ENCODE measurements around the gene PPP2R2C. TPM values are rescaled to one million over a fixed set of nuclear protein-coding genes. Genes with fewer than 3 reads are reported as not detected.

The PPP2R2C gene
- polyA plus RNA-seq, 1 donor from 2014 or later, result 34.4 TPM

GRCh38 chr4:6359536-6360308, 112.7 kb downstream of the PPP2R2C start:
- H3K36me3 ChIP-seq (ENCODE audit: insufficient read depth, low read length), result no peaks in the 10 kb centered on the region
- no peaks in the 10 kb centered on the region for H3K27me3 ChIP-seq (ENCODE audit: insufficient read depth, low read depth, low read length)
- H3K79me2 ChIP-seq (replicated peaks; ENCODE audit: insufficient read depth, low read length), result no peaks in the 10 kb centered on the region
- no peaks in the 10 kb centered on the region for H3K9me3 ChIP-seq (ENCODE audit: low read length)
- H3F3A ChIP-seq (ENCODE audit: insufficient read depth, low read length, poor library complexity, severe bottlenecking), result no peaks in the 10 kb centered on the region
- H2AFZ ChIP-seq (ENCODE audit: low read depth, low read length), result peak overlapping the region; percentile 16
- H3K9me2 ChIP-seq (ENCODE audit: insufficient read depth, low read length), result no peaks in the 10 kb centered on the region
- H3K27ac ChIP-seq (ENCODE audit: low read length), result peak overlapping the region; percentile 94
- peak overlapping the region; percentile 72 for H3K9ac ChIP-seq (ENCODE audit: low read length)
- H3K4me3 ChIP-seq (ENCODE audit: low read length), result peak overlapping the region; percentile 62
- TF ChIP-seq EZH2 (IDR thresholded peaks at IDR 0.05; ENCODE audit: borderline replicate concordance, insufficient read depth, low read length, poor library complexity, severe bottlenecking) (no peak), RAD21 (conservative IDR thresholded peaks at IDR 0.05) (no peak), REST (IDR thresholded peaks at IDR 0.05; ENCODE audit: borderline replicate concordance) (no peak), POLR2AphosphoS5 (IDR thresholded peaks at IDR 0.05) (no peak), EP300 (conservative IDR thresholded peaks at IDR 0.05; ENCODE audit: poor library complexity, severe bottlenecking) (no peak), TAF1 (IDR thresholded peaks at IDR 0.05; ENCODE audit: low read depth) (no peak), SMC3 (conservative IDR thresholded peaks at IDR 0.05; ENCODE audit: poor library complexity) (no peak), MXI1 (conservative IDR thresholded peaks at IDR 0.05; ENCODE audit: poor library complexity, severe bottlenecking) (no peak)
- TF ChIP-seq, protein P1, sequence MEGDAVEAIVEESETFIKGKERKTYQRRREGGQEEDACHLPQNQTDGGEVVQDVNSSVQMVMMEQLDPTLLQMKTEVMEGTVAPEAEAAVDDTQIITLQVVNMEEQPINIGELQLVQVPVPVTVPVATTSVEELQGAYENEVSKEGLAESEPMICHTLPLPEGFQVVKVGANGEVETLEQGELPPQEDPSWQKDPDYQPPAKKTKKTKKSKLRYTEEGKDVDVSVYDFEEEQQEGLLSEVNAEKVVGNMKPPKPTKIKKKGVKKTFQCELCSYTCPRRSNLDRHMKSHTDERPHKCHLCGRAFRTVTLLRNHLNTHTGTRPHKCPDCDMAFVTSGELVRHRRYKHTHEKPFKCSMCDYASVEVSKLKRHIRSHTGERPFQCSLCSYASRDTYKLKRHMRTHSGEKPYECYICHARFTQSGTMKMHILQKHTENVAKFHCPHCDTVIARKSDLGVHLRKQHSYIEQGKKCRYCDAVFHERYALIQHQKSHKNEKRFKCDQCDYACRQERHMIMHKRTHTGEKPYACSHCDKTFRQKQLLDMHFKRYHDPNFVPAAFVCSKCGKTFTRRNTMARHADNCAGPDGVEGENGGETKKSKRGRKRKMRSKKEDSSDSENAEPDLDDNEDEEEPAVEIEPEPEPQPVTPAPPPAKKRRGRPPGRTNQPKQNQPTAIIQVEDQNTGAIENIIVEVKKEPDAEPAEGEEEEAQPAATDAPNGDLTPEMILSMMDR (IDR thresholded peaks at IDR 0.05; ENCODE audit: poor library complexity, severe bottlenecking), result no peak
- peak overlapping the region; percentile 57 for H3K4me2 ChIP-seq (ENCODE audit: low read length)
- no peaks in the 10 kb centered on the region for H4K20me1 ChIP-seq (ENCODE audit: insufficient read depth)

- Histone ChIP-seq H3K9me2 (ENCODE audit: insufficient read depth, low read length) (no peaks in the 10 kb centered on the region), H3K9ac (ENCODE audit: low read length) (no peak overlapping the region), H3F3A (ENCODE audit: insufficient read depth, low read length, poor library complexity, severe bottlenecking) (no peaks in the 10 kb centered on the region), H3K9me3 (ENCODE audit: low read length) (no peaks in the 10 kb centered on the region), H3K27me3 (ENCODE audit: insufficient read depth, low read depth, low read length) (no peaks in the 10 kb centered on the region), H4K20me1 (ENCODE audit: insufficient read depth) (no peaks in the 10 kb centered on the region), H3K4me2 (ENCODE audit: low read length) (no peak overlapping the region), H3K79me2 (replicated peaks; ENCODE audit: insufficient read depth, low read length) (no peaks in the 10 kb centered on the region), H2AFZ (ENCODE audit: low read depth, low read length) (no peak overlapping the region), H3K27ac (ENCODE audit: low read length) (no peak overlapping the region), H3K4me3 (ENCODE audit: low read length) (no peak overlapping the region), H3K36me3 (ENCODE audit: insufficient read depth, low read length) (no peaks in the 10 kb centered on the region)
- TF ChIP-seq TAF1 (IDR thresholded peaks at IDR 0.05; ENCODE audit: low read depth) (no peak), POLR2AphosphoS5 (IDR thresholded peaks at IDR 0.05) (no peak), EP300 (conservative IDR thresholded peaks at IDR 0.05; ENCODE audit: poor library complexity, severe bottlenecking) (no peak), EZH2 (IDR thresholded peaks at IDR 0.05; ENCODE audit: borderline replicate concordance, insufficient read depth, low read length, poor library complexity, severe bottlenecking) (no peak), REST (IDR thresholded peaks at IDR 0.05; ENCODE audit: borderline replicate concordance) (no peak), RAD21 (conservative IDR thresholded peaks at IDR 0.05) (no peak), SMC3 (conservative IDR thresholded peaks at IDR 0.05; ENCODE audit: poor library complexity) (no peak), MXI1 (conservative IDR thresholded peaks at IDR 0.05; ENCODE audit: poor library complexity, severe bottlenecking) (no peak)
- TF ChIP-seq, protein P1 (IDR thresholded peaks at IDR 0.05; ENCODE audit: poor library complexity, severe bottlenecking), result no peak
These were observed 114.9 kb downstream of the PPP2R2C start for GRCh38 chr4:6357476-6357875.
